Stimulated activated CD4-positive, alpha-beta T cell treated with anti-CD3 and anti-CD28 coated beads, Interleukin-12 subunit alpha, Interleukin-12 subunit beta, amount 100 ng/mL, for 24 hours (primary cell): ENCODE measurements around the gene NOL11.
A peak's percentile ranks its signal among the peaks of the same experiment; 100 is the strongest.
"Not testable (repeated sequence)": the region's sequence is repeated elsewhere in the genome, so short reads cannot be mapped to it uniquely, and the experiment has no call there.

Experiments used
- DNase-seq, 2 experiments: peaks; one replicate each; pipeline ENCODE4 v3.0.0-alpha.2; 2020; ENCODE audit warnings: low read depth in 2 of 2

The NOL11 gene

DNA sequence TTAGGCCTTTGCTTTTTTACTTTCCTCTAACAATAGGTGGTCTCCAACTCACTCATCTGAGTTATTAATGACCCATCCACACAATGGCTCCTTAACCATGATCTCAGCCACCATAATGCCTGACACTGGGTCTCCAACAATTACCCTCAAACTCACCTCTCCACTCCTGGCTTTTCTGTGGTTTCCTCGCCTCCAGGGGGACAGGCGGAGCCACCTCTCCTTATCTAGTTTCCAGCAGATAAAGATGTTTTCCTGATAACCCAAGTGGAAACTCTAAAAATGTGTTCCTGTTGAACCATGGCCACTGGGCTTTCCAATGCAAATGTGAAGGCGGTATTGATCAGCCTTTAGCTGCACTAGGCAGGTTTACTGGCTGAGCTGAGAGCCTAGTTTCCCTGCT, 9.4 kb upstream of the NOL11 start:
- no peak for DNase-seq

DNA sequence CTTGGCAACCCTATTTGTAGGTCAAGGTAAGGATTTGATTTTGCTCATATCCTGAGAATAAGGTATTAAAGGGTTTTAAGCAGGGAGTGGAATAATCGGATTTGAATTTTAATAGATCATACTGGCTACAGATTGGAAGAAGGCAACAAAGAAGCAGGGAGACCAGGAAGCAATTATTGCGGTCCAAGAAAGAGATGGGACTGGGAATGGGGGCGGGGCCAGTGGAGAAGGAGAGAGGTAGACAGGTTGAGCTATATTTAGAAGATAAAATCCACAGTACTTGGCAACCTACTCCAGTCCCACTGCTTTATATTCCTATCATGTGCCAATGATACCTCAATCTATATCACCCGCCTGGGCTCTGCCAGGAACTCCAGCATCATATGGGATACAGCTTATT, 5.8 kb upstream of the NOL11 start:
- no peak for DNase-seq

GRCh38 chr17:67712375-67712774, 5.4 kb upstream of the NOL11 start:
- no peak for DNase-seq

DNA sequence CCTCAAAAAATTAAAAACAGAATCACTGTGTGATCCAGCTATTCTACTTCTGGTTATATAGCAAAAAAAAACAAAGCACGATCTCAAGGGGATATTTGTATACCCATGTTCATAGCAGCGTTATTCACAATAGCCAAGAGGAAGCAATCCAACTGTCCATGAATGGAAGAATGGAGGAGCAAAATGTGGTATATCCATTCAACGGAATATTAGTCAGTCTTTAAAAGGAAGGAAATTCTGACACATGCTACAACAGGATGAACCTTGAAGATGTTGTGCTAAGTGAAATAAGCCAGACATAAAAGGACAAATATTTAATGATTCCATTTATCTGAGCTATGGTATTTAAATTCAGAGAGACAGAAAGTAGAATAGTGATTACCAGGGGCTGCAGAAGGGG, 4.6 kb upstream of the NOL11 start:
- DNase-seq = no peak

- no peak for DNase-seq
These were observed 1.3 kb upstream of the NOL11 start for GRCh38 chr17:67716405-67716798.

- no peak for DNase-seq
These were observed 528 bp upstream of the NOL11 start for GRCh38 chr17:67717192-67717623.

DNA sequence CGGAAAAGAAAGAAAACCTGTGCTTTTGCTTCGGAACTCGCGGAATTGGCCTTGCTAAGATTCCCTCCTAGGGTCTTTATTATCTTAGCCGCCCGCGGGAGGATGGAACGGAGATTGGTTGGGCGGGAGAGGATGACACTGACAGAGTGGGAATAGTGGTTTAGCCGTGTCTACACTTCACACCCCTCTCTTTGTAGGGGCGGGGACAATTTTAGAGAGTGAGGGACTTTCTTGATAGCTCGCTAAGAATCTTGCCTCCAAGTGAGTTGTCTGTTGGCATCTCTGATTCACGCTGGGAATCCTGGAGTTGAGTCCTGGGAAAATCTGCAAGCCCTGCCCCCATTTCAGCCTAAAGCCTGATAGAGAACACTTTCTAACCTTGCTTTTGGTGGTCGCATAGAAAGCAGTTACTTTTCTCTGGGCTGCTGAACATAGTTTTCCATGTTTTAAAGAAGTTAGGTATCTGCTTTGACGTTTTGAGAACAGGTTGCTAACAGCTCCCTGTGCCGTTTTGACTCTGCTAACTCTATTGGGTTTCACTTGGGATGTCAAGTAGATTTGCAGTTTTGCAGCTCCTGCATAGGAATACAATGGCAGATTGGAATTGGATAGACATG, 697 bp downstream of the NOL11 start:
- peak; percentile 17 to 27 for DNase-seq

GRCh38 chr17:67725373-67725791, 7.6 kb downstream of the NOL11 start:
- DNase-seq = no peak

DNA sequence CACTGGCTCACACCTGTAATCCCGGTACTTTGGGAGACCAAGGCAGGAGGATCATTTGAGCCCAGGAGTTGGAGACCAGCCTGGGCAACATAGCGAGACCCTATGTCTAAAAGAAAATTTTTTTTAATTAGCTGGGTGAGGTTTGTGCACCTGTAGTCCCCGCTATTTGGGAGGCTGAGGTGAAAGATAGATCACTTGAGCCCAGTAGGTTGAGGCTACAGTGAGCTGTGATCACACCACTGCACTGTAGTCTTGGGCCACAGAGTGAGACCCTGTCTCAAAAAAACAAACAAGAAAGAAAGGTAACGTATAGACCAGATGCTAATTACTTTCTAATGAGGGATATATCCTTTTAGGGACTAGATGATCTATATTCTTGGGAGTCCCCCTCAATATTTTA, 8.1 kb downstream of the NOL11 start:
- no peak for DNase-seq

- not testable (repeated sequence) for DNase-seq
These were observed 9.7 kb downstream of the NOL11 start for GRCh38 chr17:67727152-67728039.

DNA sequence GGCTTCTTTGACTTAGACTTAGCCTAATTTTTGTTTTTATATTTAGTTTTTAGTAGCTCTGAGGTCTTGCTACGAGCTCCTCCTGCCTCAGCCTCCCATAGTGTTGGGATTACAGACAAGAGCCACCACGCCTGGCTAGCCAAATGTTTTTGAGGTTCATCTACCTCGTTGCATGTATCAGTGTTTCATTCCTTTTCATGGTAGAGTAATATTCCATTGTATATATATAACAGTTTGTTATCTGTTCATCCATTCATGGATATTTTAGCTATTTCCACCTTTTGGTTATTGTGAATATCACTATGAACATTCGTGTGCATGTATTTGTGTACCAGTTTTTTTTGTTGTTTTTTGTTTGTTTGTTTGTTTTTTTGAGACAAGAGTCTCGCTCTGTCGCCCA, 12.2 kb downstream of the NOL11 start:
- DNase-seq = no peak

- DNase-seq = no peak
These were observed 13.0 kb downstream of the NOL11 start for GRCh38 chr17:67730731-67731130.

DNA sequence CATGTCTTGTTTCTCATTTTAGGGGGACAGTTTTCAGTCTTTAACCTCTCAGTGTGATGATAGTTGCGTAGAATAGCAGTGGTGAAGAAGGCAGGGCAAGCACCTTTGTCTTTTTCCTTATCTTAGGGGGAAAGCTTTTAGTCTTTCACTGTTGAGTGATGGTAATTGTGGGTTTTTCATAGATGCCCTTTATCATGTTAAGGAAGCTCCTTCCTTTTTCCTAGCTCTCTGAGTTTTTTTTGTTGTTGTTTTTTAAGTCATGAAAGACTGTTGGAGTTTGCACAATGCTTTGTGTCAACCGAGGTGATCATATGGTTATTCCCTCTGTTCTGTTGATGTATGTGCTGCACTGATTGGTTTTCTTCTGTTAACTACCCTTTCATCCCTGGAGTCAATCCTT, 15.7 kb downstream of the NOL11 start:
- no peak for DNase-seq

- DNase-seq = no peak
These were observed 19.4 kb downstream of the NOL11 start for GRCh38 chr17:67737145-67737544.

DNA sequence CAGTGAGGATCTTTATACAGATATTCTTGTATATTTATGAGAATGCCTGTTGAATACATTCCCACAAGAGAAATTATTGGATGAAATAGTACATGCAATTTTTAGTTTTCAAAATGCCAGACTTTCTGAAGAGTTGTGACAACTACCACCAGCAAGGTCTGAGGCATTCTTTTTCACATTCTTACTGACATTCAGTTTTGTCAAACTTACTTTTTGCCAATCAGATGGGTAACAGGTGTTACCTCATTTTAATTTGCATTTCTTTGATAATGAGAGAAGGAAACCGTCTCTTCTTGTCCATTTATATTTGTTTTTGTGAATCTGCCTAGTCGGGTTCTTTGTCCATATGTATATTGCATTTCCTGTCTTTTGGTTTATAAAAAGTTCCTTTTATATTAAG, 24.3 kb downstream of the NOL11 start:
- no peak for DNase-seq

DNA sequence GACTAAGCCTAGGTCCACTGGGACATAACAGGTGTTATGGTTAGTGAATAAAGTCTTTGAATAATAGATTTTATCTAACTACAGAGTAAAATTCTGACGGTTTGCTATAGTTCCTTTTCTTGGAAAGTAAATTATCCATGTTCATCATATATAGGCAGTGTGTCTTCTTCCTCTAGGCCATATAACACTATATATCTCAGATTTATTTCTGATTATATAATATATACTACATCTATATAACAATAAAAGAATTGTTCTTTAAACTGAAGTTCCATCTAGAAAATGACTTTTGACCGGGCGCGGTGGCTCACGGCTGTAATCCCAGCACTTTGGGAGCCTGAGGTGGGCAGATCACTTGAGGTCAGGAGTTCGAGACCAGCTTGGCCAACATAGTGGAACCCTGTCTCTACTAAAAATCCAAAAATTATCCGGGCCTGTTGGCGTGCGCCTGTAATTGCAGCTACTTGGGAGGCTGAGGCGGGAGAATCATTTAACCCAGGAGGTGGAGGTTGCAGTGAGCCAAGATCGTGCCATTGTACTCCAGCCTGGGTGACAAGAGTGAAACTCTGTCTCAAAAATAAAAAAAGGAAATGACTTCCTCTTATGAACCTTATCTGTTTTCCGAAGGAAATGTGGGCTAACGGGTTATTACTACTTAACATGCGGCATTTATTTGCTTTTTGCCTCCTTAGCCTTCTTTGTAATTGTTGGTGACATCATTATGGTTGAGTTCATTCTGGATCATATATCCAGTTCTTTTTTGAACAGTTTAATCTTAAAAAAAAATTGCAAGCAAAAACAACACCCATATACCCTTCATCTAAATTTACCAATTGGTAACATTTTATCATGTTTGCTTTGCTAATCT, 29.2 kb downstream of the NOL11 start:
- no peak for DNase-seq

DNA sequence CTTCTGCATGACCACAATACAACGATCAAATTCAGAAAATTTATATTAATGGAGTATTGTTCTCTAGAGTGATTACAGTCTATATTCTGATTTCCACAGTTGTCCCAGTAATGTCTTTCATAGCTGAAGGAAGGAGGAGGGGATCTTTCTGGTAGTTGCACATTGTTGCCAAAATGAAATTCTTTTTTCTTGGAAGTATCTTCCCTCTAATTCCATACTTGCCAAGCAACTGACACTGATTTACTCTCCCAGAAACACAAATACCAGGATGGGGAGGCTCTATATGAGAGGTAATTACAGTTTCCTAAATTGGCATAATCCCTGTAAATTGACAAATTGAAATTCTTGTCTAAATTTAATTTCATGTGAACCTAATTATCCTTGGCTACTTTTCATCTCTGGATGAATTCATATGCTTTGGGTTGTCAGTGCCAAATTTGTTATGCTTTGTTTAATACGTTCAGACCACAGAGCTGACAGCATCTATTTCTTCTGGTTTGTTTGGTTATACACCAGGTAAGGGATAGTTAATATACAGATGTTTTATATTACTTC, 30.0 kb downstream of the NOL11 start:
- no peak for DNase-seq

GRCh38 chr17:67750067-67750466, 32.3 kb downstream of the NOL11 start:
- DNase-seq = no peak

GRCh38 chr17:67751101-67752074, 33.7 kb downstream of the NOL11 start:
- DNase-seq = no peak

GRCh38 chr17:67752160-67752559, 34.4 kb downstream of the NOL11 start:
- DNase-seq = not testable (repeated sequence)

- DNase-seq = no peak
These were observed 35.3 kb downstream of the NOL11 start for GRCh38 chr17:67753026-67753425.
